Stimulated activated naive CD8-positive, alpha-beta T cell treated with anti-CD3 and anti-CD28 coated beads, Interleukin-15, Interleukin-2, amounts not matched to agents 100 ng/mL and 50 ng/mL, for 24 hours (primary cell): ENCODE results near the gene SORCS2.

ENCODE experiments used
- H3K27ac Mint-ChIP-seq: one replicate; pipeline ENCODE4 v1.8.0; 2021; ENCODE audit warnings: mild to moderate bottlenecking, mixed read lengths
- H3K27me3 Mint-ChIP-seq: one replicate; pipeline ENCODE4 v1.8.0; 2021; ENCODE audit warnings: mixed read lengths
- H3K36me3 Mint-ChIP-seq: one replicate; pipeline ENCODE4 v1.8.0; 2021; ENCODE audit warnings: low read depth, mixed read lengths
- H3K4me1 Mint-ChIP-seq: one replicate; pipeline ENCODE4 v1.8.0; 2021; ENCODE audit warnings: low read depth, mixed read lengths
- H3K4me3 Mint-ChIP-seq: one replicate; pipeline ENCODE4 v1.8.0; 2021; ENCODE audit warnings: mild to moderate bottlenecking, mixed read lengths
- H3K9me3 Mint-ChIP-seq: one replicate; pipeline ENCODE4 v1.8.0; 2021; ENCODE audit warnings: mixed read lengths

The SORCS2 gene

DNA sequence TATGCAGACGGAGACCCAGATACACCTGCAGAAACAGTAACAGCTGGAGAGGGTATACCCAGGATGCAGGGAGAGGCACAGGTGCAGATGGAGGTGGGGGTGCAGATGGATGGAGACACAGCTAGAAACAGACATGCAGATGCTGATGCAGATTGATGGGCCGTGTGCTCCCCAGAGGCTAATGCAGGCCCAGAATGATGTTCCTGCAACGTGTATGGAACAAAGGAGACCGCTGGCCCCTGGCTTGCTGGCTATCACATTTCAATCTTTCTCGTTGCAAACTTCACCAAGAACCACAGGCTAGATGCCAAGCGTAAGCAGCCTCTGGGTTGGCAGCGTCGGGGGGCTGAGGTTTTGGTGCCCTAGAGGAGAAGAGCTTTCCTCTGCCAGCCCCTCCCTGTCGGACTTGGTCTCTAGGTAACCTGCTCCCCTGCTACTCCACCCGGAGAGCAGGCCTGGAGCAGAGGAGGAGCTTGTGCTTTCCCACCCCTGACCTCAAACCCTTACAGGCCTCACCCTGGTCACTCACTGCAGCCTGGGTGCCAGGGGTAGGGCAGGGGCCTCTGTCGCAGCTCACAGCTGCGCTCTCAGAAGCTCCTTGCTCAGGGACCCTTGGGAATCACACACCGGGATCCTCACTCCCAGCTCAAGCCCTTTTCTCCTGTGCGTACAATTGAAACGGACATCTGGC, 311.4 kb downstream of the SORCS2 start:
- H3K27ac Mint-ChIP-seq, result no peak overlapping the region
- H3K4me3 Mint-ChIP-seq, result no peak overlapping the region
- peaks cover under 1% of the 10 kb centered on the region for H3K4me1 Mint-ChIP-seq
- peaks cover 11% of the 10 kb centered on the region for H3K27me3 Mint-ChIP-seq
- no peaks in the 10 kb centered on the region for H3K9me3 Mint-ChIP-seq
- H3K36me3 Mint-ChIP-seq, result no peaks in the 10 kb centered on the region

DNA sequence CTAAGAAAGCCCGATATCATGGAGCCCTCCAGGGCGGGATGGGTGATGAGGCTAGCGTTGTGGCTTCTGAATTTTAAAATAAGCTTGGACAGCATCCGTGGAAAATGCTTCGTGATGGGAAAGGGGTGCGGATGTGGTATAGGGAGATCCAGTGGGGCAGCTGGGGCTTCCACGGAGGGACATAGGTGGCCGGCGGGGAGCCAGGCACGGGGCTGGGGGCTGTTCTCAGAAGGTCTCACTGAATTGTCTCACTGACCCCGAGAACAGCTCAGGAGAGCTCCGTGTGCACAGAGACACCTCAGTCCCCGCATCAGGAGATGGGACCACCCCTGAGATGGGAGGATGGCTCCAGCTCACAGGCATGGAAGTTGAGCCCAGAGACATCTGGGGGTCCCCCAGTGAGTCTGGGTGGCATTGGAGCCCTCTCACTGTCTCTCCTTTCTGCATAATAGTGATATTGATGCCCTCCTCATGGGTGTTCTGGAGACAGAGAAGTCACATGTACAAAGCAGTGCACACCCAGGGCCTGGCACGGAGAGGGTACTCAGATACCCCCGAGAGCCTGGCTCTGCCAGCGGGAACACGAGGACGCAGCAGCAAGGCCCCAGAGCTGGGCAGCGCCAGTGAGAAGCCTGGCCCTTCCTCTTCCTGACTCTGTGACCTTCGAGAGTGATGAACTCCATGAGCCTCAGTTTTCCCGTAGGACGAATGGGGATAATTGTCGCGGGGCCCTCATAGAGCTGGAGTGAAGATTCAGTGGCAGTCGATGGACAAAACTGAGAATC, 313.0 kb downstream of the SORCS2 start:
- peaks cover 15% of the 10 kb centered on the region for H3K27me3 Mint-ChIP-seq
- no peak overlapping the region for H3K4me3 Mint-ChIP-seq
- no peaks in the 10 kb centered on the region for H3K9me3 Mint-ChIP-seq
- H3K36me3 Mint-ChIP-seq, result no peaks in the 10 kb centered on the region
- no peak overlapping the region for H3K27ac Mint-ChIP-seq
- H3K4me1 Mint-ChIP-seq, result peaks cover 4% of the 10 kb centered on the region

DNA sequence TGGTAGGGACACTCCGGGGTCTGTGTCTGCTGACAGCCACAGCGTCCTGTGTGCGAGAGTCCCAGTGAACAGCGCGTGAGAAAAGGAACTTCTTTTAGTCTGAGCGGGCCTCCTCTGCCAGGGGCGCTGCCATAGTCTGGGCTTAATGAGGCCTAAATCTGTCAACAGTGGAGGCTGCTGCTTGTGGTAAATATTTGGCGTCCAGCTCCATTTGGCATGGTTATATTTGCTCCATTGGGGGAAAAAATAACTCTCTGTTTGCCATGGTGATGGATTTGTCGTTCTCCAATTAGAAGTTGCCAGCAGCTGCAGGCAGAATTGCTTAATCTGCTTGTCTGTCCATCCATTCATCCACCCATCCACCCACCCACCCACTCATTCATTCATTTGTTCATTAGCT, 313.8 kb downstream of the SORCS2 start:
- H3K36me3 Mint-ChIP-seq, result no peaks in the 10 kb centered on the region
- no peak overlapping the region for H3K27ac Mint-ChIP-seq
- no peaks in the 10 kb centered on the region for H3K9me3 Mint-ChIP-seq
- no peak overlapping the region for H3K4me3 Mint-ChIP-seq
- peaks cover 19% of the 10 kb centered on the region for H3K27me3 Mint-ChIP-seq
- H3K4me1 Mint-ChIP-seq, result peaks cover 4% of the 10 kb centered on the region

DNA sequence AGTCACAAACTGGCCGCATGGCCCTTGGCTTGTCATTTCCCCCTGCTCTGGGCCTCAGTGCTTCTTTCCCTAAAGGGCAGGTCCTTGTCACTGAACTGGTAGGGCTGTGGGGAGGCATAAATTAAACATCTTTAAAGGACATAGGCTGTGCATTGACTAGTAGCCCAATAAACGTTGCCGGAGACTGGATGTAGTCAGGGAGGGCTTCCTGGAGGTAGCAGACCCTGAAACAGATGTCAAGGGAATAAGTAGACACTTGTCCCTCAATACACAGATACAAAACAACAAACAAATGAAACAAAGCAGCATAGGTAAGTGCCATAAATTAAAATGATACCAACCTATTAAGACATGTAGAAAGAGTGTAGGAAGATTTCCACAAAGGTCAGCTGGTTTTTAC, 314.2 kb downstream of the SORCS2 start:
- no peaks in the 10 kb centered on the region for H3K36me3 Mint-ChIP-seq
- no peak overlapping the region for H3K27ac Mint-ChIP-seq
- H3K27me3 Mint-ChIP-seq, result peaks cover 19% of the 10 kb centered on the region
- H3K9me3 Mint-ChIP-seq, result no peaks in the 10 kb centered on the region
- no peak overlapping the region for H3K4me3 Mint-ChIP-seq
- peaks cover 4% of the 10 kb centered on the region for H3K4me1 Mint-ChIP-seq

DNA sequence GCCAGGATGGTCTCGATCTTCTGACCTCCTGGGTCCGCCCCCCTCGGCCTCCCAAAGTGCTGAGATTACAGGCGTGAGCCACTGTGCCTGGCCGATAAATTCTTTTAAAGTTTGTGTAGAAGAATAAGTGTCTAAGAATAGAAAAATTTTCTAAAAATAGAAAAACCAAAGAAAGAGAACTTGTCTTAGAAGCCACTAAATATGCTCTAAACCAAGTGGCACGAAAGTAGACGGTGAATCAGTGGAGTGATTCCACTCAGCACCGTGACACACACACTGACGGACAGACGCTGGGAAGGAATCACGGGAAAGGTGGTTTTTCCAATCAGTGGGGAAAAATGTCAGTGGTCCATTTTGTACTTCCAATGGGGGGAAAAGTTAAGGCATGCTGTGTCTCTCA, 315.0 kb downstream of the SORCS2 start:
- H3K9me3 Mint-ChIP-seq, result no peaks in the 10 kb centered on the region
- peaks cover 4% of the 10 kb centered on the region for H3K4me1 Mint-ChIP-seq
- no peak overlapping the region for H3K4me3 Mint-ChIP-seq
- H3K36me3 Mint-ChIP-seq, result no peaks in the 10 kb centered on the region
- H3K27ac Mint-ChIP-seq, result no peak overlapping the region
- peaks cover 19% of the 10 kb centered on the region for H3K27me3 Mint-ChIP-seq

DNA sequence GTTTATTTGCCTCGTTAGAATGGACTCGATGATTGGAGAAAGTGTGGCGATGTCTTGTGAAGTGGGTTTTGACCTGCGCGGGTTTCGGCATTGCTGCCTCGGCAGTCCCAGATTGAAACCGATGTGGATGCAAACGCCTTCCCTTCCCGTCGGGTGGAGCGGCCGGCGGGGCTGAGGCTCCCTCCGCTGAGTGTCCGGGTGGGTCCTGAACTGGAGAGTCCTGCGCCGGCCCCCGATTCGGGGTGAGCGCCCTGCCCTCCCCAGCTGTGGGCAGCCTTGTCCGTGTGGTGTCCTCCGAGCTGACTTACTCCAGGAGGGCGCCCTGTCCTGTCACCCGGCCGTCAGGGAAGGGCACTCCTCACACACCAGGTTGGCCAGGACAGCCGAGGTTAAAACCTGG, 317.7 kb downstream of the SORCS2 start:
- Mint-ChIP-seq H3K9me3 (no peaks in the 10 kb centered on the region), H3K4me3 (no peak overlapping the region), H3K27ac (no peak overlapping the region), H3K4me1 (peaks cover 4% of the 10 kb centered on the region), H3K27me3 (peaks cover 19% of the 10 kb centered on the region), H3K36me3 (no peaks in the 10 kb centered on the region)

DNA sequence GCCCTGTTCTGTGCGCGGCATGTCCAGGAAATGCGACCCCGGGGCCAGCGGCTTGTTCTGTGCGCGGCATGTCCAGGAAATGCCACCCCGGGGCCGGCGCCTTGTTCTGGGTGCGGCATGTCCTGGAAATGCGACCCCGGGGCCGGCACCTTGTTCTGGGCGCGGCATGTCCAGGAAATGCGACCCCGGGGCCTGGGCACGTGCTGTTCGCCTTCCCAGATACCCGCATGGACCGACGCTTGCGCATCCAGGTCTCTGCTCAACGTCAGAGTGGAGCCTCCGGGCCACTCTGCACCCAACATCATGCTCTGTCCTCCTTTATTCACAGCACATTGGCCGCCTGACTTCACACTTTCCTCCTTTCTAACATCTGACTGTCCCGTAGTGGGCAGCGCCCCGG, 318.2 kb downstream of the SORCS2 start:
- H3K9me3 Mint-ChIP-seq, result no peaks in the 10 kb centered on the region
- H3K27ac Mint-ChIP-seq, result no peak overlapping the region
- H3K36me3 Mint-ChIP-seq, result no peaks in the 10 kb centered on the region
- H3K27me3 Mint-ChIP-seq, result peaks cover 19% of the 10 kb centered on the region
- H3K4me1 Mint-ChIP-seq, result peaks cover 4% of the 10 kb centered on the region
- H3K4me3 Mint-ChIP-seq, result no peak overlapping the region

DNA sequence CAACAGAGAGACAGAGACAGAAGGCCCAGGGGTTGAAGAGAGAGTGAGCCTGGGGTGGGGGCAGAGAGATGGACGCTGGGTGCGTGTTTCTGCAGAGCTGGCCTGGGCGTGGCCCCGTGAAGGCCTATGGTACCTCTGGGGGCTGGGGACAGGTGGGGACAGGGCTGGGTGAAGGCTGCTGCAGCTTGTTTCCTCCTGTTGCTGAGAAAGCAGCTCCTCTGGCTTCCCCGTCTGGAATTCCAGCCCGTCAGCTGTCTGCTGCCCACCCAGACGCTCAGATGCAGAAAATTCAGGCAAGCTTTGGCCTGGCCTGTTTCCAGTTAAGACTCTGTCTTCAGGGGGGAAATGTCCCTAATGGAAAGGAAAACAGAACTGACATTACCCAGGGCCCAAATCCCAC, 319.2 kb downstream of the SORCS2 start:
- H3K27me3 Mint-ChIP-seq, result peaks cover 17% of the 10 kb centered on the region

DNA sequence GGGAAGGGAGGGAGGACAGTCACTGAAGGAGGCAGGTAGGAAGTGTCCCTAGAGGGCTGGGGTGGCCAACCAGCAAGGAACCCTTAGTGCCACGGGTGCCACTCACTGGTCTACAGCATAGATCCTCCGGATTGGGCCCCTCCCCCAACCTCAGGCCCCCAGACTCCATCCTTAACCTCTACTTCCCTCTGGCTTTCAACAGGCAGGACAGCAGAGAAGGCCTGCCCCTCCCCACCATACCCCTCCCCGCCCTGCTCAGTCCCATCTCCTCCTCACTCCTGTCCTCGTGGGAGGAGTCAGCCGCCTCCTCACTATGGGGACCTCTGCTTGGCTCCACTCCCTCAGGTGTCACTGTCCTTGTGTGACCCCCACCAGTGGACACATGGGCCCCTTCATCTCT, 320.1 kb downstream of the SORCS2 start:
- Mint-ChIP-seq H3K27ac (no peak overlapping the region), H3K4me1 (peaks cover 4% of the 10 kb centered on the region), H3K36me3 (no peaks in the 10 kb centered on the region)

More for the DNA sequence above, 319.2 kb downstream of the SORCS2 start:
- Mint-ChIP-seq H3K4me1 (peaks cover 4% of the 10 kb centered on the region), H3K27ac (no peak overlapping the region), H3K36me3 (no peaks in the 10 kb centered on the region), H3K9me3 (no peaks in the 10 kb centered on the region), H3K4me3 (no peak overlapping the region)

DNA sequence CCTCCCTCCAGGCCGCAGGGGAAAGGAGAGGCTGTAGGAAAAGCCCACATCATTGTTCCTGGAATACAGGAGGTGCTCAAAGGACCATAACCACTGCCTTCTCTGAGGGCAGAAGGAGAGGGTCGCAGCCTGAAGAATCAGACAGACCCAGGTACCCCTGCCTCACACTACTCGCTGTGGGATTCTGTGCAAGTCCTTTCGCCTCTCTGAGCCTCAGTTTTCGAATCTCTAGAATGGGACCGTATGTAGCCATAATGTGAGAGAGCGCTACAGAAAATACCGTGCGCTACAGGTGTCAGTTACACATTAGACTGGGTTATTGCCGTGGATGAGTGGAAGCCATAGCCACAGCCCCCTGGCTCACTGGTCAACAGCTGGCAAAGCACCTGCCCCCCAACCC, 320.6 kb downstream of the SORCS2 start:
- Mint-ChIP-seq H3K27ac (no peak overlapping the region), H3K4me1 (peaks cover 4% of the 10 kb centered on the region), H3K36me3 (no peaks in the 10 kb centered on the region), H3K27me3 (peaks cover 17% of the 10 kb centered on the region), H3K9me3 (no peaks in the 10 kb centered on the region), H3K4me3 (no peak overlapping the region)

More for the DNA sequence above, 320.1 kb downstream of the SORCS2 start:
- H3K9me3 Mint-ChIP-seq, result no peaks in the 10 kb centered on the region
- peaks cover 19% of the 10 kb centered on the region for H3K27me3 Mint-ChIP-seq
- H3K4me3 Mint-ChIP-seq, result no peak overlapping the region

DNA sequence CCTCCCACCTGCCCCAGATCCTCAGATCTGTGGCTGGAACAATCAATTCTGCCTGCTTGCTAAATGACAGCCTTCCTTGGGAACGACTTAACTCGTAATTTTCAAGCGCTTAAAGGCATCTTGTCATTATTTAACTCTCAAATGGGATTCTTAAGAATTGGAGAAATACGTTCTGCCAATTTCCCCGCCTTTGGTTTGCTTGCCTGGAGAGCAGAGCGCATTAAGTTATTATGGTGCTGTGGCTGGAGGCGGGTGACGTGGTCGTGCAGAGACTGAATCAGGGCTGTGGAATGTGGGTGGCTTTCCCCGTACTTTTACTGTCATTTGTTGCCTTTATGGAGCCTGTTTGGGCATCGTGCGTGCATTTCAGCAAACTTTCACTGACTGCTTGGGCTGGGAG, 321.3 kb downstream of the SORCS2 start:
- Mint-ChIP-seq H3K4me1 (peaks cover 3% of the 10 kb centered on the region), H3K27me3 (peaks cover 15% of the 10 kb centered on the region), H3K36me3 (no peaks in the 10 kb centered on the region), H3K4me3 (no peak overlapping the region), H3K27ac (no peak overlapping the region), H3K9me3 (no peaks in the 10 kb centered on the region)

DNA sequence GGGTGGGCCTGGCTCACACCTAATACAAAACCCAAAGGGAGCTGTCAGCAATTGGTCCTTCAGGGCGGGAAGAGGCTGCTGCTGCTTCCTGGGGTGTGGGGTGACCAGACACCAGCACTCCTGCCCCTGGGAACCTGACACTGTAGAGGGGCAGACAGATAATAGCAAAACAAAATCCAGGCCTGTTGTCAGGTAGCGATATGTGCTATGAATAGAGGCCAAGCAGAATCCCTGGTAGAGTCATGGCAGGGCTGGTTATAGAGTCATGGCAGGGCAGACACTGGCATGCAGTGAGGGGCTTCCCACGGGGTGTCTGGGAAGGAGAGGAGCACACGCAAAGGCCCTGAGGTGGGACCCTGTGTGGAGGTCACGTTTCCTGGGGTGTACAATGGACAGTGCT, 321.9 kb downstream of the SORCS2 start:
- Mint-ChIP-seq H3K4me1 (no peaks in the 10 kb centered on the region), H3K27ac (no peak overlapping the region), H3K9me3 (no peaks in the 10 kb centered on the region), H3K36me3 (no peaks in the 10 kb centered on the region), H3K27me3 (peaks cover 13% of the 10 kb centered on the region), H3K4me3 (no peak overlapping the region)

DNA sequence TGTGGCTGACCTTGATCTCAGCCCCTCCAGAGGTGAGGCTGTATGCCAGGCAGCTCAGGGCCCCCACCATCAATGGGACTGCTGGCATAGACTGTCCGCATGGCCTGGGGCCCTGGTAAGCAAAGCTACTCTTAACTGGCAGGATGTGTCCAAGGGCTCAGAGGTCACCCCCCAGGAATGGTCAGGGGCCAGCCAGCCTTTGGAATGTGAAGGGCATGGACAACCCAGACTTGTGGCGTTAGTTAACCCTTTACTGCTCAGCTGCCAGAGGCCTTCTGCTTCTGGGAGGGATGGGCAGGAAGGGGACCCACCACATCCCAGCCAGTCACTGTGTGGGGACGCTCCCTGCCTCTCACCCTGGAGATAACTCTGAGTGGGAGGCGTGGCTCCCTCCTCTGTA, 322.5 kb downstream of the SORCS2 start:
- H3K4me1 Mint-ChIP-seq, result no peaks in the 10 kb centered on the region
- H3K9me3 Mint-ChIP-seq, result no peaks in the 10 kb centered on the region

DNA sequence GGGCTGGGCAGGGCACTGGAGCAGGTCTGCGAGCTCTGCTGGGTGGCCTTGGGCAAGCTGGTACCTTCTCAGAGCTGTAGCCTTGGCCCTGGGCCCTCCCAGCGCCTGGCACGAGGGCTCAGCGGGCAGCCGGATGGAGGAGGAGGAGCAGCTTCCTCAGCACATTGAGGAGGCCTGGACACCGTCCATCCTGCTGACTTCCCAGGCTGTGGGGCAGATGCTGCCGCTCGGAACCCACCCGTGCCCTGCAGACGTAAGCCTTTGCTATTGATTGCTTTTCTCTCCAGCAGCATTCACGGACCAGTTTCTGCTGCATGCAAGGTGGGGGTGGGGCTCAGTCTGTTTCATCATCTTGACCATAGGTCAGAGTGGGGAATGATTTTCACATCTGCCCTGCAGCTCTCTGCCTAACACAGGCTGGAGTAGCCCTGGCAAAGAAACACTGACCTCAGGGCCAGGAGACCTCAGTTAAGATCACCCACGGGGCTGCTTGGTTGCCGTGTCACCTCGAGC, 323.1 kb downstream of the SORCS2 start:
- no peaks in the 10 kb centered on the region for H3K4me1 Mint-ChIP-seq
- H3K27me3 Mint-ChIP-seq, result peaks cover 15% of the 10 kb centered on the region
- no peak overlapping the region for H3K27ac Mint-ChIP-seq

More for the DNA sequence above, 322.5 kb downstream of the SORCS2 start:
- Mint-ChIP-seq H3K27ac (no peak overlapping the region), H3K27me3 (peaks cover 15% of the 10 kb centered on the region), H3K36me3 (no peaks in the 10 kb centered on the region), H3K4me3 (no peak overlapping the region)

DNA sequence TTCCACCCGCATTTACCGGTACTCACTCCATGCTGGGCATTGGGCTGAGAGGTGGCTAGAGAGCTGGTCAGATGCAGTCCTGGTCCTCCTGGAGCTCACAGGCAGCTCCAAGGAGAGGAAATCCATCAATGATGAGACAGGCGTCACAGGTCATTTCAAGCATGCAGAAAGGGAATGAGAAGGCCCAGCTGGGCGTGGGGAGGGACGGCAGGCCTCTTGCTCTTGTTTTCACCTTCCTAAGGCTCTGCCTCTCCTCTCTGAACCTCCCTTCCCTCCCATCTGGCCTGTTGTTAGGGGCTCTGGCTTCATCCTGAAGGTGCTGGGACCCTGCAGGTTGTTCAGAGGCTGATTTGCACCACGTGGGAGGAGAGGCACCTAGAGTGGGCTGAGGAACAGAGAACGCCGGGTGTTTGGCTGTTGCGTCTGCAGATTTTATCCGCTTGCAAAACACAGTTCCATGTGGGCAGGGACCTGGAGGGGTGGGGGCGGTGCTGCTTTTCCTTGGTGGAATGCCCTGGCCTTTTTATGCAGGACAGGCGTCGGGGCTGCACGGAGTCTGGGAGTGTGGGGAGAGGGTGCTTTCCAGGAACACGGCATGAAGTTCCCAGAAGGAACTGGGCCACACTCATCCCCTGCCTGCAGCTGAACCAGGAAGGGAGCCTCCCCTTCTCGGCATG, 323.9 kb downstream of the SORCS2 start:
- H3K4me1 Mint-ChIP-seq, result no peaks in the 10 kb centered on the region
- no peaks in the 10 kb centered on the region for H3K36me3 Mint-ChIP-seq
- no peaks in the 10 kb centered on the region for H3K9me3 Mint-ChIP-seq
- H3K27ac Mint-ChIP-seq, result no peak overlapping the region
- H3K4me3 Mint-ChIP-seq, result no peak overlapping the region
- peaks cover 12% of the 10 kb centered on the region for H3K27me3 Mint-ChIP-seq

More for the DNA sequence above, 323.1 kb downstream of the SORCS2 start:
- H3K9me3 Mint-ChIP-seq, result no peaks in the 10 kb centered on the region
- H3K4me3 Mint-ChIP-seq, result no peak overlapping the region
- H3K36me3 Mint-ChIP-seq, result no peaks in the 10 kb centered on the region
